Measurements from ENCODE around the gene GSAP.

GRCh38 chr7:77393954-77394353, 22.2 kb downstream of the GSAP start:
- TF ChIP-seq CTCF (IDR thresholded peaks at IDR 0.05; ENCODE audit: low read depth, low read length) (no peak), POLR2A (IDR thresholded peaks at IDR 0.05; ENCODE audit: extremely low read depth, insufficient read length) (no peak), MAX (IDR thresholded peaks at IDR 0.05; ENCODE audit: low read depth, low read length) (no peak), MYC (IDR thresholded peaks at IDR 0.05; ENCODE audit: low read depth, low read length) (no peak)
